Progenitor cell of endocrine pancreas (in vitro differentiated cells): ENCODE results near the gene TNNI2. TPM values are rescaled to one million over a fixed set of nuclear protein-coding genes. Genes with fewer than 3 reads are reported as not detected.

ENCODE experiments used
- DNase-seq: peaks from one replicate; pipeline ENCODE4 v3.0.0; 2021; ENCODE audit warnings: low spot score; ENCODE audit not compliant: unreplicated experiment
- H3K27ac Mint-ChIP-seq: 2 replicates; pipeline ENCODE4 v1.8.0; 2021; ENCODE audit warnings: mild to moderate bottlenecking, moderate library complexity, mixed read lengths
- H3K27me3 Mint-ChIP-seq: 2 replicates; pipeline ENCODE4 v1.8.0; 2021; ENCODE audit warnings: mixed read lengths
- H3K36me3 Mint-ChIP-seq: 2 replicates; pipeline ENCODE4 v1.8.0; 2022; ENCODE audit warnings: mixed read lengths; ENCODE audit not compliant: insufficient read depth
- H3K4me1 Mint-ChIP-seq: 2 replicates; pipeline ENCODE4 v1.8.0; 2021; ENCODE audit warnings: low read depth, mixed read lengths
- H3K4me3 Mint-ChIP-seq: 2 replicates; pipeline ENCODE4 v1.8.0; 2021; ENCODE audit warnings: low read depth, mild to moderate bottlenecking, moderate library complexity, mixed read lengths
- H3K9me3 Mint-ChIP-seq: 2 replicates; pipeline ENCODE4 v1.8.0; 2021; ENCODE audit warnings: low read depth, mixed read lengths
- total RNA-seq: library from RNA; stranded (reverse); gene quantifications from 2 replicates; pipeline ENCODE4 v1.2.1, GENCODE V29; 2021
- TF ChIP-seq, protein P1 (sequence below): fragments of 200-600 bp; sonication (generic); IDR thresholded peaks from one replicate; pipeline ENCODE4 v1.5.0; 2021; ENCODE audit warnings: antibody characterized with exemption, mild to moderate bottlenecking; ENCODE audit not compliant: unreplicated experiment

The TNNI2 gene
- total RNA-seq, 1 donor from 2014 or later, result 0.55 TPM

DNA sequence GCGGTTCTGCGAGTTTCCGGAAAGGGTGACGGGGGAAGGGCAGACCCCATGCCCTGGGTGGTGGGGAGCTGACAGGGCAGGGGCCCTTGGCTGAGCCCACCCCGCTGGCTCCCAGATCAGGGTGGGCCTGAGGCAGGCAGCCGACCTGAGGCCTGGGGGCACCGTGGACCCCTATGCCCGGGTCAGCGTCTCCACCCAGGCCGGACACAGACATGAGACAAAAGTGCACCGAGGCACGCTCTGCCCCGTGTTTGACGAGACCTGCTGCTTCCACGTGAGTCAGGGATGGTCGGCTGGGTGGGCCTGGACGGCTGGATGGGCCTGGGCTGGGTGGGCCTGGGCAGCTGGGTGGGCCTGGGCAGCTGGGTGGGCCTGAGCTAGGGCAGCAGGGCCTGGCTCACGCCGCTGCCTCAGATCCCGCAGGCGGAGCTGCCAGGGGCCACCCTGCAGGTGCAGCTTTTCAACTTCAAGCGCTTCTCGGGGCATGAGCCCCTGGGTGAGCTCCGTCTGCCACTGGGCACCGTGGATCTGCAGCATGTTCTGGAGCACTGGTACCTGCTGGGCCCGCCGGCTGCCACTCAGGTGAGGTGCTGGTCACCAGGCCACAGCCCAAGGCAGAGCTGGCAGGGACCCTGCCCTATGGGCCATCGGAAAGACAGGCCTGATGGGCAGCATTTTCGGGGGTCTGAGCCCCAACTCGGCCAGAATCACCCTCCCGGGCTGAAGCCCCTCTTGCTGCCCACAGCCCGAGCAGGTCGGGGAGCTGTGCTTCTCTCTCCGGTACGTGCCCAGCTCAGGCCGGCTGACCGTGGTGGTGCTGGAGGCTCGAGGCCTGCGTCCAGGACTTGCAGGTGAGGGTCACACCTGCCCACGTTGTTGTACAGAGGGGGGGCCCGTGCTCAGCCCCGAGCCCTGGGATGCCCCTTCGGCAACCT is 2.5 kb upstream of the TNNI2 start:
- Mint-ChIP-seq H3K27ac (no peak overlapping the region), H3K27me3 (no peaks in the 10 kb centered on the region)

DNA sequence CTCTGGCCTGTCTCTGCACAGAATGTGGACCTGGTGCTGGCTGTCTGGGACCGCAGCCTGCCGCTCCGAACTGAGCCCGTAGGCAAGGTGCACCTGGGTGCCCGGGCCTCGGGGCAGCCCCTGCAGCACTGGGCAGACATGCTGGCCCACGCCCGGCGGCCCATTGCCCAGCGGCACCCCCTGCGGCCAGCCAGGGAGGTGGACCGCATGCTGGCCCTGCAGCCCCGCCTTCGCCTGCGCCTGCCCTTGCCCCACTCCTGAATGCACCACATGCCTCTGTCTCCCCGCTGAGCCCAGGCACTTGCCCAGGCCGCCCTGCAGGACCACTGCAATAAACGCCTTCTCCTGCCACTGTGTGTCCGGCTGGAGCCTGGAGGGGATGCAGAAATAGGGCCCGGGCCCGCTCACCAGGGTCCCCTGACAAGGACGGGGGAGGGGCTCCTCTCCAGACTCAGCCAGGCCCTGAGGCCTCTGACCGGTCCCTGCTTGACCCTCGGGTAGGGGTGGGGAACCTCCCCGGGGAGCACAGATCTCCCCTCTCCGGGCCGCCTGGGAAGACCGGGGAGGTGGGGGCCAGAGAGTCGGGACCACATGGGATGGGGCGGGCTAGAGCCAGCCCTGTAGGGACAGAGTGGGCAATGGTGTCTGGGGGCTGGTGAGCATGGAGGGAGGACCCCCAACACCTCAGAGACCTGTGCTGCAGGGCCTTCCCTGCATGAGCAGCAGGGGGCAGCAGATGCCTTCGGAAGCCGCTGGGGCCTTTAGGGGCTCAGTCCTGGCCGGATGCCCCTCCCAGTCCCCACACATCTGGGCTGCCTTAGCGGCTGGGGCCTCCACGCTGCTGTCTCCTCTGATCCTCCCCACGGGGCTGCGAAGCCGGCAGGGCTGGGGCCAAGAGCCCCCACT is 1.4 kb upstream of the TNNI2 start:
- Mint-ChIP-seq H3K27ac (no peak overlapping the region), H3K36me3 (no peaks in the 10 kb centered on the region), H3K9me3 (no peaks in the 10 kb centered on the region), H3K27me3 (no peaks in the 10 kb centered on the region), H3K4me1 (peaks cover 10% of the 10 kb centered on the region), H3K4me3 (no peak overlapping the region)
- DNase-seq, result peak; percentile 75
- TF ChIP-seq, protein P1, sequence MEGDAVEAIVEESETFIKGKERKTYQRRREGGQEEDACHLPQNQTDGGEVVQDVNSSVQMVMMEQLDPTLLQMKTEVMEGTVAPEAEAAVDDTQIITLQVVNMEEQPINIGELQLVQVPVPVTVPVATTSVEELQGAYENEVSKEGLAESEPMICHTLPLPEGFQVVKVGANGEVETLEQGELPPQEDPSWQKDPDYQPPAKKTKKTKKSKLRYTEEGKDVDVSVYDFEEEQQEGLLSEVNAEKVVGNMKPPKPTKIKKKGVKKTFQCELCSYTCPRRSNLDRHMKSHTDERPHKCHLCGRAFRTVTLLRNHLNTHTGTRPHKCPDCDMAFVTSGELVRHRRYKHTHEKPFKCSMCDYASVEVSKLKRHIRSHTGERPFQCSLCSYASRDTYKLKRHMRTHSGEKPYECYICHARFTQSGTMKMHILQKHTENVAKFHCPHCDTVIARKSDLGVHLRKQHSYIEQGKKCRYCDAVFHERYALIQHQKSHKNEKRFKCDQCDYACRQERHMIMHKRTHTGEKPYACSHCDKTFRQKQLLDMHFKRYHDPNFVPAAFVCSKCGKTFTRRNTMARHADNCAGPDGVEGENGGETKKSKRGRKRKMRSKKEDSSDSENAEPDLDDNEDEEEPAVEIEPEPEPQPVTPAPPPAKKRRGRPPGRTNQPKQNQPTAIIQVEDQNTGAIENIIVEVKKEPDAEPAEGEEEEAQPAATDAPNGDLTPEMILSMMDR, result peak; percentile 89

More for the DNA sequence above, 2.5 kb upstream of the TNNI2 start:
- TF ChIP-seq, protein P1, result no peak
- H3K9me3 Mint-ChIP-seq, result no peaks in the 10 kb centered on the region
- DNase-seq, result no peak
- no peaks in the 10 kb centered on the region for H3K36me3 Mint-ChIP-seq
- peaks cover 13% of the 10 kb centered on the region for H3K4me1 Mint-ChIP-seq
- no peak overlapping the region for H3K4me3 Mint-ChIP-seq

DNA sequence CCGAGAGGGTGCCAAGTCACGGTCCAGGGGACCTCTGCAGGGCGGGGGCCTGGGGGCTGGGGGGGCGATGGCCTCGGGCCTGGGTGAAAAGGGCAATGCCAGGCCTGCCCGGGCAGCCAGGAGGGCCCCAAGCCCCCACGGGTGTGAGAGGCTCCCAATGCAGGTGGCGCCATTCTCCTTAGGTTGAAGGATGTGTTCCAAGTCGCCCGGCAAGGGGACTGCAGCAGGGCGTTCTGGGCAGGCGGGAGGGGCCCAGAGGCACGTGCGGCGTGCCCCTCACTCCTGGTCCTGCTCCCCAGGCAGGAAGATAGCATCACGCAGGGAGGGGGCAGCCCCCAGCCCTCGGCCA is 730 bp upstream of the TNNI2 start:
- Mint-ChIP-seq H3K36me3 (no peaks in the 10 kb centered on the region), H3K4me3 (no peak overlapping the region), H3K4me1 (peaks cover 10% of the 10 kb centered on the region), H3K27me3 (no peaks in the 10 kb centered on the region), H3K9me3 (no peaks in the 10 kb centered on the region), H3K27ac (no peak overlapping the region)
- no peak for DNase-seq
- TF ChIP-seq, protein P1, result no peak

DNA sequence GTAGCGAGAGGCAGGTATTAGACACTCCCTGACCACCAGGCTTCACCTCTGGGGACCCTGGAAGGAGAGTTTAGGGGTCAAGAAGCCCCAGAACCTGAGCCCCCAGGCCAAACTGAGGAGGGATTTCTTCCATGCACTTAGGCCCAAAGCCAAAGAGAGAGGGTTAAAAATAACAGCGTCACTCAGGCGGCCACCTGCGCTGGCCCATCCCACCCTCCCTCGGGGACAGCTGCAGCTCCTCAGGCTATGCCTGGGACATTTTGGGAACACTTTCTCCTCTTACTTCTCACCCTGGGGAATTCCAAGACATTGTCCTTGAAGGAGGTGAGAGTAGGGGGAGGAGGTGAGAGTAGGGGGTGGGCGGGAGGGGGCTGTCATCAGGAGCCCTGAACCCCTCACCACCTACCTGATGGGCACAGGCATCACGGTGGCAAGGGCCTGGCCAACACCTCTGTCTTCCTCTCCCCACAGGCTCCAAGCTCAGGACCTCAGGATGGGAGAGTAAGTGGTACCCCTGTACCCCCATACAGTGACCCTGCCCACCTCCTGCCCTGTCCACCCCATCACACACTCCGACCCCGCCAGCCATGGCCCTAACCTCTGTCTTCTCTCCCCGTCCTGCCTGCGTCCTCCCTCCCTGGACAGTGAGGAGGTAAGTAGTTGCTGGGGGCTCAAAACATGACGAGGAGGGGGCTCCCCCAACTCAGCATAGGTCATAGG is 583 bp downstream of the TNNI2 start:
- Mint-ChIP-seq H3K27ac (no peak overlapping the region), H3K4me1 (peaks cover 1% of the 10 kb centered on the region), H3K4me3 (no peak overlapping the region), H3K27me3 (peaks cover 8% of the 10 kb centered on the region), H3K9me3 (no peaks in the 10 kb centered on the region), H3K36me3 (no peaks in the 10 kb centered on the region)
- TF ChIP-seq, protein P1, result no peak
- no peak for DNase-seq
